GM21786 (cell line): ENCODE data around the gene KAT2A.

Experiments
- ATAC-seq: cut with Tn5 transposase; IDR thresholded peaks from one replicate; pipeline ENCODE4 v1.9.1; 2021; ENCODE audit not compliant: unreplicated experiment

Gene KAT2A

DNA sequence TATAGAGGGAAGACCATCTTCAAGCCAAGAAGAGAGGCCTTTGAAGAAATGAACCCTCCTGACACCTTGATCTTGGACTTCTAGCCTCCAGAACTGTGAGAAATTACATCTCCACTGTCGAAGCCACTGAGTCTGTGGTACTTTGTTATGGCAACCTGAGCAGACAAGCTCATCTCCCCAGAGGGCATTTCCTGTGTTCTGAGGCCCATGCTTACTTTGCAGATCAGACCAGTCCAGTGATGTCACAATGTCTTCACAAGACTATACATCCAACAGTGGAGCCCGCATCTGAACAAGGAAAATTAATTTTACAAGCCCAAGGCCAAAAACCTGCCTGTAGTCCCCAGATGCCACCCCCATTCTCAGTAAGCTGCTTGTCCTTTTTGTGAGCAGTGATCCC is 56.0 kb downstream of the KAT2A start:
- ATAC-seq, result no peak
